ENCODE measurements around the gene CXorf49.
"Not testable (repeated sequence)": the region's sequence is repeated elsewhere in the genome, so short reads cannot be mapped to it uniquely, and the experiment has no call there.

CXorf49 gene
- 0 reads per million in 4 donors for total RNA-seq

GRCh38 chrX:71718185-71718584 lies at the start of gene CXorf49:
Gene CXorf49 (minus strand): TSS chrX:71718285. CDS start chrX:71718151, 134 bp downstream.
- DNase-seq = not testable (repeated sequence)

- DNase-seq = not testable (repeated sequence)
Measured at GRCh38 chrX:71767134-71767533, 49.0 kb upstream of the CXorf49 start.

- DNase-seq = not testable (repeated sequence)
Measured at GRCh38 chrX:71765613-71766012, 47.5 kb upstream of the CXorf49 start.

- not testable (repeated sequence) for DNase-seq
Measured at GRCh38 chrX:71764832-71765231, 46.7 kb upstream of the CXorf49 start.

- DNase-seq = not testable (repeated sequence)
Measured at GRCh38 chrX:71763049-71763448, 45.0 kb upstream of the CXorf49 start, which contains the start of gene CXorf49B. Gene CXorf49B (plus strand): TSS chrX:71763349. CDS start chrX:71763424, 75 bp downstream.

GRCh38 chrX:71760688-71761281 lies 42.7 kb upstream of the CXorf49 start:
- DNase-seq = not testable (repeated sequence)

- DNase-seq = not testable (repeated sequence)
Measured at GRCh38 chrX:71720289-71720886, 2.3 kb upstream of the CXorf49 start.

- DNase-seq = peak in 1 of 5 donors; percentile 0
Measured at GRCh38 chrX:71719195-71719594, 1.1 kb upstream of the CXorf49 start.

GRCh38 chrX:71716323-71716722 lies 1.8 kb downstream of the CXorf49 start:
- not testable (repeated sequence) for DNase-seq

GRCh38 chrX:71715551-71715950 lies 2.5 kb downstream of the CXorf49 start:
- DNase-seq = not testable (repeated sequence)

GRCh38 chrX:71714064-71714463 lies 4.0 kb downstream of the CXorf49 start:
- DNase-seq = not testable (repeated sequence)

GRCh38 chrX:71702853-71703252 lies 15.2 kb downstream of the CXorf49 start:
- not testable (repeated sequence) for DNase-seq

GRCh38 chrX:71699023-71699344 lies 19.1 kb downstream of the CXorf49 start:
- not testable (repeated sequence) for DNase-seq

GRCh38 chrX:71698299-71699022 lies 19.6 kb downstream of the CXorf49 start:
- DNase-seq = not testable (repeated sequence)

- not testable (repeated sequence) for DNase-seq
Measured at GRCh38 chrX:71697466-71698298, 20.4 kb downstream of the CXorf49 start.

- not testable (repeated sequence) for DNase-seq
Measured at GRCh38 chrX:71696641-71697465, 21.2 kb downstream of the CXorf49 start.

GRCh38 chrX:71679575-71680207 lies 38.4 kb downstream of the CXorf49 start:
- no peak for DNase-seq

- not testable (repeated sequence) for DNase-seq
Measured at GRCh38 chrX:71677195-71677594, 40.9 kb downstream of the CXorf49 start.

- not testable (repeated sequence) for DNase-seq
Measured at GRCh38 chrX:71676068-71676795, 41.9 kb downstream of the CXorf49 start.

GRCh38 chrX:71675636-71676035 lies 42.4 kb downstream of the CXorf49 start:
- DNase-seq = not testable (repeated sequence)

GRCh38 chrX:71671938-71672337 lies 46.1 kb downstream of the CXorf49 start:
- DNase-seq = no peak
